MCF 10A (cell line): ENCODE measurements around the gene RPEL1. TPM values are rescaled to one million over a fixed set of nuclear protein-coding genes. Genes with fewer than 3 reads are reported as not detected.
A peak's percentile ranks its signal among the peaks of the same experiment; 100 is the strongest.

Experiments
- BruUV-seq: library from RNA; stranded (reverse); fragments of 400-500 nt; replicated peaks from 2 replicates; lab custom pipeline; 2021; lab: Mats Ljungman, UMichigan
- CTCF ChIA-PET: fragments of 300-600 bp; sonication (Branson Sonifier 250); formaldehyde crosslinking; extraction: SDS; loops from one replicate; lab custom pipeline; 2021; ENCODE audit warnings: antibody characterized with exemption, inconsistent platforms; lab: Yijun Ruan, JAX
- POLR2A ChIA-PET: fragments of 300-600, 350-650 bp; sonication (Branson Sonifier 250); formaldehyde crosslinking; extraction: SDS; loops from one replicate; lab custom pipeline; 2020; ENCODE audit warnings: antibody characterized with exemption, inconsistent platforms; lab: Yijun Ruan, JAX
- DNase-seq: peaks from one replicate; pipeline ENCODE4 v3.0.0-alpha.2; 2018; ENCODE audit not compliant: unreplicated experiment
- H3K27ac Mint-ChIP-seq: one replicate; pipeline ENCODE4 v1.8.0; 2022; ENCODE audit warnings: mild to moderate bottlenecking, low read depth, mixed read lengths; ENCODE audit not compliant: unreplicated experiment
- H3K27me3 Mint-ChIP-seq: one replicate; pipeline ENCODE4 v1.8.0; 2022; ENCODE audit warnings: mixed read lengths; ENCODE audit not compliant: insufficient read depth, unreplicated experiment
- H3K36me3 Mint-ChIP-seq: one replicate; pipeline ENCODE4 v1.8.0; 2022; ENCODE audit warnings: mild to moderate bottlenecking, moderate library complexity, mixed read lengths; ENCODE audit not compliant: insufficient read depth, unreplicated experiment
- H3K4me1 Mint-ChIP-seq: one replicate; pipeline ENCODE4 v1.8.0; 2022; ENCODE audit warnings: mixed read lengths; ENCODE audit not compliant: insufficient read depth, unreplicated experiment
- H3K4me3 Mint-ChIP-seq: one replicate; pipeline ENCODE4 v1.8.0; 2022; ENCODE audit warnings: mild to moderate bottlenecking, moderate library complexity, mixed read lengths; ENCODE audit not compliant: unreplicated experiment
- H3K9me3 Mint-ChIP-seq: one replicate; pipeline ENCODE4 v1.8.0; 2022; ENCODE audit warnings: mixed read lengths; ENCODE audit not compliant: unreplicated experiment
- CTCF ChIP-seq: fragments of 200-600 bp; IDR thresholded peaks from one replicate; pipeline ENCODE4 v1.8.0; 2022; ENCODE audit warnings: antibody characterized with exemption, mild to moderate bottlenecking; ENCODE audit not compliant: unreplicated experiment
- intact Hi-C: fragments of 100-400 bp; cut with micrococcal nuclease; formaldehyde crosslinking; loops from 2 replicates; pipeline ENCODE4 v1.14.1; 2022
- total RNA-seq: library from RNA; stranded (reverse); gene quantifications from 2 replicates; pipeline ENCODE4 v1.2.3, GENCODE V29; 2022

Gene RPEL1
- total RNA-seq, 1 experiment from 2014 or later = not detected

- TF ChIP-seq CTCF = no peak
- H3K27me3 Mint-ChIP-seq = no peaks in the 10 kb centered on the region
- no peak for DNase-seq
- ChIA-PET CTCF (no interaction called here), POLR2A (interaction anchor here (0.9 kb wide), 1 partner anchor 30 kb away, joined by 3 read pairs; no protein-coding TSS in a partner anchor)
- intact Hi-C loops = no loop called here
- H3K4me3 Mint-ChIP-seq = no peak overlapping the region
- H3K36me3 Mint-ChIP-seq = no peaks in the 10 kb centered on the region
- BruUV-seq = no TSS peak
- no peak overlapping the region for H3K27ac Mint-ChIP-seq
- H3K9me3 Mint-ChIP-seq = no peaks in the 10 kb centered on the region
- H3K4me1 Mint-ChIP-seq = peaks cover 9% of the 10 kb centered on the region
Measured at GRCh38 chr10:103198648-103199047, 47.0 kb upstream of the RPEL1 start.

GRCh38 chr10:103199488-103199887 lies 46.2 kb upstream of the RPEL1 start:
- Mint-ChIP-seq H3K4me1 (peaks cover under 1% of the 10 kb centered on the region), H3K4me3 (no peak overlapping the region), H3K27me3 (no peaks in the 10 kb centered on the region), H3K36me3 (no peaks in the 10 kb centered on the region), H3K9me3 (no peaks in the 10 kb centered on the region), H3K27ac (peak overlapping the region; percentile 58)
- no TSS peak for BruUV-seq
- CTCF ChIA-PET = no interaction called here
- no peak for TF ChIP-seq CTCF
- no peak for DNase-seq
- POLR2A ChIA-PET = interaction anchor here (0.6 to 0.9 kb wide), 2 partner anchors 24 to 29 kb away, joined by 3 read pairs; no protein-coding TSS in a partner anchor
- intact Hi-C loops = no loop called here

GRCh38 chr10:103202319-103202718 lies 43.4 kb upstream of the RPEL1 start:
- Mint-ChIP-seq H3K4me1 (no peaks in the 10 kb centered on the region), H3K27ac (no peak overlapping the region), H3K27me3 (no peaks in the 10 kb centered on the region), H3K36me3 (no peaks in the 10 kb centered on the region), H3K9me3 (no peaks in the 10 kb centered on the region), H3K4me3 (no peak overlapping the region)
- no peak for DNase-seq
- CTCF ChIA-PET = no interaction called here
- intact Hi-C loops = no loop called here
- no TSS peak for BruUV-seq
- no peak for TF ChIP-seq CTCF
- POLR2A ChIA-PET = interaction anchor here (1.2 kb wide), 1 partner anchor 10 kb away, joined by 6 read pairs; the partner anchor contains the start of gene NT5C2

GRCh38 chr10:103203466-103203865 lies 42.2 kb upstream of the RPEL1 start:
- no TSS peak for BruUV-seq
- Mint-ChIP-seq H3K4me3 (no peak overlapping the region), H3K27ac (no peak overlapping the region), H3K4me1 (no peaks in the 10 kb centered on the region), H3K36me3 (no peaks in the 10 kb centered on the region), H3K9me3 (no peaks in the 10 kb centered on the region), H3K27me3 (no peaks in the 10 kb centered on the region)
- no peak for DNase-seq
- POLR2A ChIA-PET = interaction anchor here (1.0 kb wide), 1 partner anchor 11 kb away, joined by 3 read pairs; no protein-coding TSS in a partner anchor
- intact Hi-C loops = no loop called here
- TF ChIP-seq CTCF = no peak
- CTCF ChIA-PET = no interaction called here
